AG09319 (cell line): ENCODE data around the gene SERTAD2.

Experiments
- DNase-seq: peaks from one replicate; pipeline ENCODE4 v3.0.0-alpha.2; 2010; ENCODE audit warnings: low read depth; ENCODE audit errors: extremely low read depth
- TF ChIP-seq, protein P1 (sequence below): IDR thresholded peaks from 2 replicates; pipeline ENCODE4 v1.5.1; 2011; ENCODE audit warnings: low read depth, mild to moderate bottlenecking, inconsistent platforms, low read length, moderate library complexity

Gene SERTAD2

DNA sequence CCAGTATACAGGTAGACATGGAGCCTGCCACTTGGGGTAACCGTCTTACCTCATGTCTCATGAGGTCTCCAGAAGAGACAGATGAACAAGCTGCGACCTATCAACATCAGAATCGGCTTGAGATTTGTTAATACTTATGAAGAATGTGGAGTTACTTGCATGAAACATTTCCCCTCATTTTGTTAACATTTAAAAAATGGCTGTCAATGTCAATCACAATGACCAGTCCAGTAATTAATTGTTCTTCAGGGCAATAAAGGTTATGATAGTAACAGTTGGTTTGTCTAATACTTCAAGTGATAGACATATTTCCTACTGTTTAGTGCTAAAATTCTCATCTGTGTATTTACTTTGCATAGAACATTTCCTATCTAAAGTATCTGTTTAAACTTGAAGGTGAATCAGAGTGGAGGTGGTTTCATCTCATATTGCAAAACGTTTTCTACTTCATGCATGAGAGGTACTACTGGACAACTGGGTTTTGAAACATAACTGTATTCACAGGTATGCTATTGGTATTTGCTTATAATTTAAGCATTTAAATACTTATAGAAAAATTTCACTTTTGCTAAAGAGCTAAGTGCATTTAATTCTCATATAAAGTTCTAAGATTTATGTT, 15.1 kb downstream of the SERTAD2 start:
- no peak for DNase-seq

GRCh38 chr2:64637931-64638330, 15.8 kb downstream of the SERTAD2 start:
- TF ChIP-seq, protein P1, sequence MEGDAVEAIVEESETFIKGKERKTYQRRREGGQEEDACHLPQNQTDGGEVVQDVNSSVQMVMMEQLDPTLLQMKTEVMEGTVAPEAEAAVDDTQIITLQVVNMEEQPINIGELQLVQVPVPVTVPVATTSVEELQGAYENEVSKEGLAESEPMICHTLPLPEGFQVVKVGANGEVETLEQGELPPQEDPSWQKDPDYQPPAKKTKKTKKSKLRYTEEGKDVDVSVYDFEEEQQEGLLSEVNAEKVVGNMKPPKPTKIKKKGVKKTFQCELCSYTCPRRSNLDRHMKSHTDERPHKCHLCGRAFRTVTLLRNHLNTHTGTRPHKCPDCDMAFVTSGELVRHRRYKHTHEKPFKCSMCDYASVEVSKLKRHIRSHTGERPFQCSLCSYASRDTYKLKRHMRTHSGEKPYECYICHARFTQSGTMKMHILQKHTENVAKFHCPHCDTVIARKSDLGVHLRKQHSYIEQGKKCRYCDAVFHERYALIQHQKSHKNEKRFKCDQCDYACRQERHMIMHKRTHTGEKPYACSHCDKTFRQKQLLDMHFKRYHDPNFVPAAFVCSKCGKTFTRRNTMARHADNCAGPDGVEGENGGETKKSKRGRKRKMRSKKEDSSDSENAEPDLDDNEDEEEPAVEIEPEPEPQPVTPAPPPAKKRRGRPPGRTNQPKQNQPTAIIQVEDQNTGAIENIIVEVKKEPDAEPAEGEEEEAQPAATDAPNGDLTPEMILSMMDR, result no peak
- DNase-seq, result no peak

More for the DNA sequence above, 15.1 kb downstream of the SERTAD2 start:
- TF ChIP-seq, protein P1, result no peak

- DNase-seq, result no peak
- TF ChIP-seq, protein P1, result no peak
Observed at GRCh38 chr2:64637000-64637635, 16.6 kb downstream of the SERTAD2 start.

GRCh38 chr2:64635976-64636911, 17.5 kb downstream of the SERTAD2 start:
- DNase-seq, result no peak
- TF ChIP-seq, protein P1, result no peak

- no peak for DNase-seq
- TF ChIP-seq, protein P1, result no peak
Observed at GRCh38 chr2:64634345-64635267, 19.1 kb downstream of the SERTAD2 start.

DNA sequence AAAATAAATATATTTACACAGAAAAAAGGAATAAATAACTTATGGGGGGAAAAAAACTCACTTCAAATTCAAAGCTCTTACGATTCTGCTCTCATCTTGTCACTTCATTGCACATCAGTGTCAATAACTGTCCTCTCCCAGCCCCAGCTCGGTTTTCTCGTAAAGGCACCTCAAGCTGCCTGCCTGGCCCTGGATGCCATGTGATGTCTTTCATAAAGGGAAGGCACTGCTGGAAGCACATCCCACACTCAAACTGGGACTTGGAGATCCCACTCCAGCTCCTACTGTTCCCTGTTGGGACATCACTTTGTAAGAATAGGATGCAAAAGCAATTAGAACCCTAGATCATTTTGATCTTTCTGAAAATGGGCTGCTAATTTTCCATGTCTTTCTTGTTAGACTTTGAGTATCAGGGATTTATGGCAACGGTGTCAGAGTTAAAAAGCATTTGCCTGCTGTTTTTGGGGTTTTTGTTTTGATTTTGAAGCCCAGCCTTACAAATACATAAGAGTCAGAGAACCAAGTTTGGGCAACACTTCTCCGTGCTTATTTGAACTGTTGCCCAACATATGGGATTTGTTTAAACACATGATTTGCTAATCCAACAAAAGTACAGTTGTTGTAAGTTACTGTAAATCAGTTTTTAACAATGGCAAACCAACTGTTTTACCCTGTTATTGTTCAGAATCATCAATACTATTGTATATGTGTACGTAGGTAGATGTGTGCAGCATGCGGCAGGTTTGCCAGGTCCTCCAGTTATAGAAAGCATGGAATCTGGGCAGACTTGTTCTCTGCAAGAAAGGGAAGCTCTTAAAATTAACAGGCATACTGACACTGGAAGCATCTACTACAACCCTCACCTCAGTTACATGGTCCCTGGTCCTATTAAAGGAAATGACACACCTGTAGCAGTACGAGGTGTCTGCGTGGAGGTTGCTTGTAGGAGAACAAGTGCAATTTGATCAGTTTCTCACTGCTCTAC, 20.6 kb downstream of the SERTAD2 start:
- DNase-seq, result peak; percentile 59
- TF ChIP-seq, protein P1, result no peak
